HG03159 (cell line): ENCODE results near the gene C2.

ENCODE experiments used
- ATAC-seq: cut with Tn5 transposase; IDR thresholded peaks from one replicate; pipeline ENCODE4 v1.9.1; 2021; ENCODE audit warnings: mild to moderate bottlenecking, moderate library complexity; ENCODE audit not compliant: unreplicated experiment

C2 gene

DNA sequence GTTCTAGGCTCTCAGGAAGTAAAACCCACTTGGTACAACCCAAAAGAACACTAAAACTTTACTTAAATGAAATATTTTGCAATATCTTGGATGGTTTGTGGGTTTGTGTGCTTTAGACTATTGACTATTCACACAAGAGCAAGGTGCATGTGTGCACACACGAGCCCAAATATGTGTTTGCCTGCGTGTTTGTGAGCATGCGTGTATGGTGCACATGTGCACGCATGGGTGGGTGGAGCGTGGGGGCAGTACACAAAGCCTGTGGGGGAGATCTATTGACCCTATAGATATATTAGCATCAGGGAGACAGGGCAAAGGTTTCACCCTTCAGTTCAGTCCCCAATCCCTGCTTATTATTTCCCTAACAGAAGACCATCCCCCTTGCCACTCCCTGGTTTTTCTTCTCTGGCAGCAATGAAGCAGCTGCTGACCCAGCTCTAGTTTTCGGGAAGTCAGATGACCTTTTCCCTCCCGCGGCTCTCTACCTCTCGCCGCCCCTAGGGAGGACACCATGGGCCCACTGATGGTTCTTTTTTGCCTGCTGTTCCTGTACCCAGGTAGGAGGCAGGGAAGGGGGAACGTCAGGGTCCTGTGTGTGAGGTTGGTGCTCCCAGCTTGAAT lies at the start of gene C2:
Gene C2 (plus strand): TSS at position 476 of the 621 bp plus-strand sequence. CDS start 36 bp downstream, at position 512.
- ATAC-seq: no peak

DNA sequence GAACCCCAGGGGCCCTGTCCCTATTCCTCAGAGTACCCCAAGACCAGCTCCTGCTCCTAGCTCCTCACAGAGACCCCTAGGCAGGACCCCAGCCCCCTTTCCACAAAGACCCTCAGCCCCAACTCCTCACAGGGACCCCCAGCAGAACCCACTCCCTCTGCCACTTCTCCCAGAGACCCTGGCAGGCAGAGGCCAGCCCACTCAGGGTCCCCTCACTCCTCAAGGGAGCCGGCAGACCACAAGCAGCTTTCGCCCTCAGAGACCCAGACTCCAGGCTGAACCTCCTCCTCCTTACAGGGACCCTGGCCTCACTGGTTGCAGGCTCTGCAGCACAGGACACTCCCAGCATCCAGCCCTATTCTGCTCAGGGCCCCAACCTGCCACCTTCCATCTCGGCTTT lies 49.3 kb upstream of the C2 start:
- no peak for ATAC-seq

DNA sequence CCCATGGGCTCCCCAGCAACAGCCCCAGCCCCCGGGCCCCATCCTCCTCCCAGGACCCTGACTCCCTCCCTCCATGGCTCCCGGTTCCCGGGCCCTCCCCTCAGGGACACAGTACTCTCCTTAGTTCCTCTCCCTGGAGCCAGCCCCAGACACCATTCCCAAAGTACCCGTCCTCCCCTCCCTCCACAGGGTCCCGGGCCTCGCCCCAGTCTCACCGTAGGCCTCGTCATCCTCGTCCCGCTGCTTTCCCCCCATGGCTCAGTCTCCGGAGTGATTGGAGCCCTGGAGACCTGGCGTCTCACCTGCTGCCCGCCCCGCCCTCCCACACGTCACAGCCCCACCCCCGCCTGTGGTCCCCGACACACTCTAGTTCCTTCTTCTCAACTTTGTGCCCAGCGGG lies 48.8 kb upstream of the C2 start, which contains the start of gene SLC44A4:
Gene SLC44A4 (minus strand): TSS at position 272 of the 400 bp plus-strand sequence. CDS start 17 bp downstream, at position 255.
- ATAC-seq: no peak

DNA sequence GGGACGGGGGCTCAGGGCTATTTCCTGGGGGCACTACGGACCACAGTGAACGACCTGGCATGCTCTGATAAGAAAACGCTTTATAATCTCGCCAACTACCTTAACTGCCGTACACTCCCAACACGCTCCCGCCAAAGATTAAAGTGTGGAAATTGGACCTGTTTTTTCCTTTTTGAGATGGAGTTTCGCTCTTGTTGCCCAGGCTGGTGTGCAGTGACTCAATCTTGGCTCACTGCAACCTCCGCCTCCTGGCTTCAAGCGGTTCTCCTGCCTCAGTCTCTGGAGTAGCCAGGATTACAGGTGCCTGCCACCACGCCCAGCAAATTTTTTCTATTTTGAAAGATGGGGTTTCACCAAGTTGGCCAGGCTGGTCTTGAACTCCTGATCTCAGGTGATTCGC lies 48.4 kb upstream of the C2 start:
- ATAC-seq: no peak

DNA sequence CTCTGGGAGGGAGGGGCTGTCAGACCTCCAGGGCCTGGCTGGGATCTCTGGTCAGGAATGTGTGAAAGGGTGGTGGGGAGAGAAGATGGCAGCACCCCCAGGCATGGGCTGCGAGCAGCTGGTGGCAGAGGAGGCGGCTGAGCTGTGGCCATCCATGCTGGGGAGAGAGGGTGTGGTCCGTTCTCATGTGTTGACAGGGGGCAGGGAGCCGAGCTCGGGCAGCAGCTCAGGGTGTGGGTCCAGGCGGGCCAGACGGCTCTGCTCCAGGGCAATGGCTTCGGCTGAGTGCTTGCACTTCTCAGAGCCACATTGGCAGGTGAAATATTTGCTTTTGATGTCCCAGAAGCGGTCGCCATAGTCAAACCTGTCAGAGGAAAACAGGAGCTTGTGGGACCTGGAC lies 47.6 kb upstream of the C2 start:
- no peak for ATAC-seq

DNA sequence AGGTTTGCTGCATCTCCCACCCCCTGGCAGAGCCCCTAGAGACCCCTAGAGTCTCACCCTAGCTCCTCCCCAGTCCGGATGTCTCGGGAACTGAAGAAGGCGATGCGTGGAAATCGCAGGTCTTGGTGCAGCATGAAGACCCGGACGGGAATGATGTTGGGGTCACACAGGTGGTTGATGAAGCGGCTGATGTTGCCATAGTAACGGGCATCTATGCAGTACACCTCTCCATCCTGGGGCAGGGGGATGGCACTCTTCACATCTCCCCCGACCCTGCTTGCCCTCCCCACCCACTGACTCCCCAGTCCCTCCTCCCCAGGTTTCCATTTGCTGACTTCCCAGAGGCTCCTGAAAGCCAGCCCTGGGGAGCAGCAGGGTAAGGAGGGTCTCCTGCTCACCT lies 46.9 kb upstream of the C2 start:
- ATAC-seq: no peak

DNA sequence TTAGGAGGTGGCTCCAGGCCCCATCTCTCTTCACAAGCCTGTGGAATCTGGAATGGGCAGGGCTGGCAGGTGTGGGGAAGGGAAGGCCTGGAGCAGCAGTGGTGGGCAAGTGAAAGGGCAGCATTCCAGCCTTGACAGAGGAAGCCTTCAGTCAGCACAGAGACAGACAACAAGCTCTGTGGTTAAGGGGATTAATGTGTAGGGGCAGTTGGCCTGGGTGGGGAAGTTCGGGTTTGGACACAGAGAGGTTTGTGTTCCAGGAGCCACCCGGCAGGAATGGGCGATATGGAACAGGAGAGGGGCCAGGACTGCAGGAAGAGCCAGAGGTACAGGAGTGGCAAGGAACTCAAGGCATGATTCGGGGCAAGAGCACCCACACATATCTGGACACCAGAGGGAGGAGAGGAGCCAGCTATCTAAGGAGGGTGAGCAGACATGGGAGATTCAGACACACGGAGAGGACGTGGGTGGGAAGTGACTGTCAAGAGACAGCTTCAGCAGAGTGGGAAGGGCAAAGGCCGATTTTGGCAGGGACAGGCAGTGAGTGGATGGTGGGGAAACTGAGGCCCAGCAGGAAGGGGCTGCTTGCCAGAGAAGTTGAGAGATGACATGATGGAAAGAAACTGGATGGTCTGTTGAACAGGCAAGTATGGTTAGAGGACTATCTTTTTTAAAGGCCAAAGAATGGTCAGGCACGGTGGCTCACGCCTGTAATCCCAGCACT lies 46.2 kb upstream of the C2 start:
- ATAC-seq: no peak

DNA sequence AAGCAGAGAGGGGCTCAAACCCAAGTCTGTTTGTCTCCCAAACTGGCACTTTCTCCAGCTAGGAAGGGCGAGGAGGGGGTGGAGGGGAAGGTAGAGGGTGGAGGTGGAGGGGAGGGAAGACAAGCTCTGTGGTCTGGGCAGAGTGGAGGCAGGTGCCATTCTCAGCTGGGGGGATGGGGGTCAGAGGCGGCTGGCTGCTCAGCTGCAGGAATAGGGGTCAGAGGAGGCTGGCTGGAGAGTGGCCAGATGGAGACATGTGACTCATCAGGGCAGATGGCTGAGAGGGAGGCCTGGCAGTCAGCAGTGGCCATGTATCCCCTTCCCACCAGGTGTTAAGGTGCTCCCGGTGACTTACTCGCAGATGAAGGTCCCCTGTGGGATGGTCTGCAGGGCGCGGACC lies 45.2 kb upstream of the C2 start:
- ATAC-seq: no peak

DNA sequence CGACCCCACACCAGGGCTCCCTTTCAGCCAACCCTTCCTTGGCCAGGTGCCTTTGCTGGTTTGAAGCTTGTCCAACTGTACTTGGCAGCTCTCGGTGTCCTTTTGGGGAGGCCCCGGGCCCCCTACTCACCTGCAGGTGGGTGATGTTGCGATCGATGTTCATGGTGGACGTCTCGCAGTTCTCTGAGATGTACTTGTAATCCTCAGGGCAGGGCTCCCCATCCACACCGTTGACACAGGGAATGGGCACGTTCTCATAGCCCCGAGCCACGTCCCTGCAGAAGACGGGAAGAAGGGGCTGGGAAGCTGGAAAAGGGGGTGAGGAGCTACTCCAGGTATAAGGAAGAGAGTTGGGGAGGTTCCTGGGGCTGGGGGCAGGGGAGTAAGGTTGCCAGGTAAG lies 43.8 kb upstream of the C2 start:
- ATAC-seq: no peak

DNA sequence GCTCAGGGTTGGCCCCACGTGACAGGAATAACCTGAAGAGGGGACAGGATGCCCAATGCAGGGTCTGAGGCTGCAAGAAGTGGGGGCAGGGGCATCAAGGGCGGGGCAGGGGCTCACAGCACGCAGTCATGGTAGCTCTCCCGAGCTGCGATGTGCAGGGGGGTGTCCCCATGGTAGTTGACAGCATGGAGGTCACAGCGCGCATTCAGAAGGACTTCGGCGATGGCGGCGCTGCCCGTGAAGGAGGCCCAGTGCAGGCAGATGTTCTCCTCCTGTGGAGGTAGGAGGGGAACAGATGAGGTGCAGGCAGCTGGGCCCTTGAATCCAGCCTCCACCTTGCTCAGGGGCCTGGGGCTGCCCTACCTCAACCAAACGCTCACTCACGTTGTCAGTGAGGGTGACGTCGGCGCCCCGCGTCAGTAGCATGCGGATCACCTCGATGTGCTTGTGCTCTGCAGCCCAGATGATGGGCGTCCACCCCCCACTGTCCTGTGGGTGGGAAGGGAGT lies 42.9 kb upstream of the C2 start:
- no peak for ATAC-seq

DNA sequence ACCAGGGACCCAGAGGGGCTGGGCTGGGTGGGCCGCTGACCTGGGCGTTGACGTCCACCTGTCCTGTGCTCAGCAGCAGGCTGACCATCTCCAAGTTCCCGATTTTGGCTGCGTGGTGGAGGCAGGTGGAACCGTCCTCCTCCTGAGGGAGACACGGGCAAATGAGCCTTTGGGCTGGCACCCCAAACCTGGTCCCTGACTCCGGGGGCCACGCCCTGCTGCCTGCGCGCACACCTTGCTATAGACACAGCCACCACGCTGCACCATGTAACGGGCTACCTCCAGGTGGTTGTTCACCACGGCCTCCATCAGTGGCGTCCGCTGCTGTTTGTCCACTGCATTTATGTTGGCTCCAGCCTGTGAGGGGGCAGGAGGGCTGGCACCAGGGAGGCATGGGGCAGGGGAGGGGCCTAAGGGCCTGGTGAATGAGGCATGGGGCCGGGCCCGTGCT lies 41.0 kb upstream of the C2 start:
- ATAC-seq: no peak

DNA sequence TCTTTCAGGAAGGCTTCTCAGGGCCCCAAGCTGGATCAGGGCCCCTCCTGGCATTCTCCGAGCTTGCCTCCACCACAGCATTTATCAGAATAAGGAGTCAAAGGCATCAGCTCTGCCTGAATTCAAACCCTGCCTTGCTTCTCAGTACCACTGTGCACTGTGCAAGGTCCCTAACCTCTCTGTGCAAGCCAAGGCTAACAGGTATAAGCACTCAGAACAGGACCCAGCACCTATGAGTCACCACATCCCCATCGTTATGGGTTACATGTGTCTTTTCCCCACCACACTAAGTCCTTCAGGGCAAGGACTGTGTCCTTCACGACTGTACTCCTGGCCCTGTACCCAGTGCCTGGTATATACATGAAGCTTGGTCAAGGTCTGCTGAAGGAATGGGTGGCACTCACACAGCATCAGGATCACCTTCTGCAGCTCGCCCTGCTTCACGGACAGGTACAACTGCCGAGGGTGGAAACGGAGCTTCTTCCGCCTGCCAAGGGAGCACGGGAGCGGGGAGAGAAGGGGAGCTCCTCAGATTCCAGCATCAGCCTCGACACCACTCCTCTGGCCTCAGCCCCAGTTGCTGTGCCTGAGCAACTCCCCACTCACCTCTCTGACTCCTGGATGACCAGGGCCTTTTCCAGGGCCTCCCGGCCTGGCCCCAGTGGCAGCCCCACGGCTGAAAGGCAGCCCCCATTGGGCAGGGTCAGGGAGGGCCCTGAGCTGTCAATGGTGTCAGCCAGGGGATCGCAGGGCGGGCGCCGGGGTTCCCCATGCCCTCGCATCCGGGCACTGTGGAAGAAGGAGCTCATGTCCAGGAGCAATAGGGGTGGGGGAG lies 40.1 kb upstream of the C2 start:
- ATAC-seq: no peak

DNA sequence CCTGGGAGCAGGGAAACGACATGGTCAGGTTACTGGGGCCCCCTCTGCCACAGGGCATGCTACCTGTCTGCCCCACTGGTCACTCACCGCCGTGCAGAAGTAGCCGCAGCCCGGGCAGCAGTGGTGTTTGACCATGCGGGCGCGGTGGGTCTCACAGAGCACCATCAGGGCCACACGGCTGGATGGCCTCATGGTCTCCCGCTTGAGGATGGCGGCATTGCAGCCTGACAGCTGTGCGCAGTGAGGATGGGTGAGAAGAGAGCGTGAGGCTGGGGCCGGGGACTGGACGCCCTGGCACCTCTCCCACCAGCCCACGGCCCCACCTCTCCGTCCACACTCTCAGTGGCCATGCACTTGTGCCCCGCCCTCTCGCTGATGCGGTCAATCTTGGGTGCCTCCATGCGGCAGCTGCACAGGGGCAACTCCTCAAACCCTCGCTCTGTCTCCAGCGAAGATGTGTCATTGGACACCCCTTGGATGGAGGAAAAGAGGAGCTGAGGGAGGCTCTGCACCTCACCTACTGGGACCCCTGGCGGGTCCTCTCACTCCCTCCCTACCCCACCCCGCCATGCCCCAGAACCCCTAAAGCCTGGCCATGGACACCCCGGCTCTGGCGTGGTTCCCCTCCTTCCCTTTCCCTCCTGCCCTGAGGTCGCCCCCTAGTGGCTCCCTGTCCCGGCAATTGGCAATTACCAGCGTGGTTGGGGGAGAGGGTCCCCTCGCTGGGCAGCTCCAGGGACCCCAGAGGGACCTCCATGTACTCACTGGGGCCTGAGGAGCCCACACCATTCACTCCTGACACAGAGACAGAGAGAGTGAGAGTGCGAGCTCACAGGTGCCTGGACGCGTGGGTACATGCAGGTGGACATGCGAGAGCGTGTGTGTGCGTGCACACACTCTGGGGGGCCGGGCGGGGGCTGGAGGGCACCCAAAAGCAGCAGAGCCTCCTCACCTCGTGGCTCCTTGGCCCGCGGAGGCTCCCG lies 39.0 kb upstream of the C2 start:
- no peak for ATAC-seq

DNA sequence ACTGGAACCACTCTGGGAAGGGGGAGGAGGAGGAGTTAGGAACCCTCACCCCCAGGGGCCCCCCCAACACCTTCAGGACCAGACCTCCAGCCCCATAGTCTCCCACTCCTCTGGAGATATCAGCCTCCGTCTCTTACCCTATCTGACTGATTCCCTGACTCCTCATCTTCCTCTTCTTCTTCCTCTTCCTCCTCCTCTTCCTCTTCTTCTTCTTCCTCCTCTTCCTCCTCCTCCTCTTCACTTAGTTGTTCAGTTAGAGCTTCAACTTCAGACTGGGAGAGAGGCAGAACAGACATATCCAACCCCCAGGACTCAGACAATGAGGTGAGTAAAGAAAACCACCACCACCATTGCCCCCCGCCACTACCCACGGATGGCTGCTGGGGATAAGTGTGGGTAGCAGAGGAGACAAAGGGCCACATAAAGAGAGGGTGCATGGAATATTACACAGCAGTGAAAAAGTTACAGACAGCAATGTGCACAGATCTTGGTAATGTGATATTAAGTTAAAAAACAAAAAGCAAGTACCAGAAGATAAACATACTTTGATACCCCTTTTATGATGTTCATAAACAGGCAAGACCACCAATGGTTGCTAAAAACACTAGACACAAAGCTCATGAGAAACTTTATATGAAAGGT lies 38.1 kb upstream of the C2 start:
- ATAC-seq: no peak

DNA sequence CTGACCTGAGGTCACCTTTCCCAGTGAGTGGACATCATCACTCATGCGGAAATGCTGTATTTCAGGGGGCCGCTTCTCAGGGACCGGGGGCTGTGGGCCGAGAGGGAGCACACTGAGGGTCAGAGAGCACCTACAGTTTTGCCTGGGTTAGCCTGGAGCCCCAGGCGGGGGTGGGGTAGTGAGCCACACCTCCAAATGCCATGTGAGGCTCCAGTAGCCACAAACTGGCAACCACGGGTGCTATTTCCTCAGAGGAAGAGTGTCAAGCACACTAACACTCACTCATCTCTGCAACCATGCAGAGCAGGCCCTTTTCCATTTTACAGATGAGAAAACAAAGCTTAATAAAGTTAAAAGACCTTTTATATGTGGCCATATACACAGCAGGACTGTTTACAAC lies 34.7 kb upstream of the C2 start:
- ATAC-seq: no peak

DNA sequence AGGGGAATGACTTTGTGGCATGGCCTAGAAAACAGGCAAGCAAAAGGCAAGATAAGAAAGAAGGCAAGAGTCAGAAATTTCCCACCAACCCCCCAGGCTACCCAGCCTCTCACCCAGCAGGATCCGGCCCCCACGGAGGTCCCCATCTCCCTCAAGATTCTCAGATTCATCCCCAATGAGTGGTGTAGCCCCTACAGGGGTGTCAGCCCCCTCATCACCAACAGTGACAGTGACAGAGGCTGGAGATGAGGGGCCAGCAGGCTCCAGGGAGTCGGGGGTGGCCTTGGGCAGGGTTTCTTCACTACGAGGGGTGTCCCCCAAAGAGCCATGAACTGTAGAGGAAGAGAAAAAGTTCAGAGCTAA lies 31.0 kb upstream of the C2 start:
- ATAC-seq: no peak

DNA sequence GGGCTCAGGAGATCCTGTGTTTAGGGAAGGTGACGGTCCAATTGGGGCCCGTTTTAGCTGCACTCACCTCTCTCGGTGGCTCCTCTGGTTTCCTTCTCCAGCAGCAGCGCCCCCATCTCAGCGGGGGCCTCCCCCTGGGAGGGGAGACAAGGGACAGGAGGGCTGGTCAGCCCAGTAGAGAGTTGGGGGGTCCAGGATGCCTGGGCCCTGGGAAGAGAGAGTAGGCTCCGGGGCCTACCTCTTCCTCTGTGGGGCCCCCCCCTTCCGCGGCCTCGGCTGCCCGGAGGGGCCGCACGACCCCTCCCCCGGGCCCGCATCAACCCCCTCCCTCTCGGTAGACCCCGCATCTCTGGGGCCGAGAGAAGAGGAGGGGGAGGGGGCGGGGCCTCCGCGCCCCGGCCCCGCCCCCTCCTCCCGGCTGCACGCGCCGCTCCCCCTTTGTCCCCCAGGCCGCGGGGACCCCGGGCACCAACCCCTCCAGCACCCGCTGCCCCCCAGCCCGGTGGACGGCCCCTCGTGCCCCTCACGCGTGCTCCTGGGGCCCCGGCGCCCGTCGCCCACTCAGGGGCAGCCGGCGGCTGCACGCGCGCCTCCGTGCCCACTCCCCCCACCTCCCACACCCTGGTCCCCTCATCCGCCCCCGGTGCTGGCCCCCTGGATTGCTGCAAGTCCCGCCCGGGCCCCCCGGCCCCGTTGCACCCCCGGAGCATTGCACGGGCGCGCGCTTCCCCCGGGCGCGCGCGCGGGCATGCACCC lies 30.5 kb upstream of the C2 start:
- no peak for ATAC-seq

DNA sequence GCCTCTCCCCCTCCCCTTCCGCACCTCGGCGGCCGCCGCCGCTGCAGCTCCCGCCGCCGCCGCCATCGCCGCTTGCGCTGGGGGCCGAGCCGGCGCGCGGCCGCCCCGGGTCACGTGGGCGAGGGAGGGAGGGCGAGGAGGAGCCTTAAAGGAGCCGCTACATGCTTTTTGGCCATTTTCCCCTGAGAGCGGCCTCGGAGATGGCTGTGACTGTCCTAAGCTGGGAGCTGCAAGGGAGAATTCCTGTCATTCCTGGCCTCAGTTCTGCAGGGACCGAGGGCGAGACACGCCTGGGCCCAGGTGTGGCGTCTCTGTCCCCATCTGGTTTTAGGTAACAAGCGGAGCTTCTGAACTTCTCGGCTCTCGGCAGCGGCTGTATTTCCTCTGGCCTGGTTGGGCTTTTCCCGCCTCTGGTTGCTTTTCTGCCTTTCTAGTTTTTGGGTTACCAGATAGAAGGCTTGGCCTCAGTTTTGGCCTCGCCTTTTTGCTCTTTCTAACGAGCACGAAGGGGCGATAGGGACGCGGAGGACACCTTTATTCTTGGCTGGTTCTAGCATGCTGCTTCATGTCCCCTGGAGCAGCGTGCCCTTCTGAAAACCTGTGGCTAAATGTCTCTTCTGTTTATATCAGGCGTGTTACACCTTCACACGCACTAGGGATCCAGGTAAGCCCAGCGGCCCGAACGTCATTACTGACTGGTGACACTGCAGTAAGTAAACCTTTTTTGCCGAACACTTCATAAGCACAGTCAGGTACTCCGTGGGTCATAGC lies 29.7 kb upstream of the C2 start, which contains the start of gene EHMT2:
Gene EHMT2 (minus strand): TSS at position 87 of the 771 bp plus-strand sequence. CDS start 21 bp downstream, at position 66.
- no peak for ATAC-seq
